BLaER1 (cell line): Measurements from ENCODE around the gene RPUSD2.
A peak's percentile ranks its signal among the peaks of the same experiment; 100 is the strongest.
"Not testable (repeated sequence)": the region's sequence is repeated elsewhere in the genome, so short reads cannot be mapped to it uniquely, and the experiment has no call there.

Experiments
- H3K27ac ChIP-seq: shearing (Covaris generic); formaldehyde crosslinking; 2 replicates; pipeline ENCODE4 v1.8.1; 2022
- H3K27me3 ChIP-seq: shearing (Covaris generic); formaldehyde crosslinking; 2 replicates; pipeline ENCODE4 v1.8.1; 2022
- H3K36me3 ChIP-seq: shearing (Covaris generic); formaldehyde crosslinking; 2 replicates; pipeline ENCODE4 v1.8.1; 2022
- H3K4me1 ChIP-seq: shearing (Covaris generic); formaldehyde crosslinking; 2 replicates; pipeline ENCODE4 v1.8.1; 2022
- H3K4me2 ChIP-seq: shearing (Covaris generic); formaldehyde crosslinking; 2 replicates; pipeline ENCODE4 v1.8.1; 2022
- H3K4me3 ChIP-seq: shearing (Covaris generic); formaldehyde crosslinking; 2 replicates; pipeline ENCODE4 v1.8.1; 2022
- H3K9ac ChIP-seq: shearing (Covaris generic); formaldehyde crosslinking; 2 replicates; pipeline ENCODE4 v1.8.1; 2022
- H3K9me3 ChIP-seq: shearing (Covaris generic); formaldehyde crosslinking; 2 replicates; pipeline ENCODE4 v1.8.1; 2022
- H4K20me1 ChIP-seq: shearing (Covaris generic); formaldehyde crosslinking; 2 replicates; pipeline ENCODE4 v1.8.1; 2022
- Cebpa-rat ChIP-seq: shearing (Covaris generic); IDR thresholded peaks from 2 replicates; pipeline ENCODE4 v1.8.1; 2022

The RPUSD2 gene

DNA sequence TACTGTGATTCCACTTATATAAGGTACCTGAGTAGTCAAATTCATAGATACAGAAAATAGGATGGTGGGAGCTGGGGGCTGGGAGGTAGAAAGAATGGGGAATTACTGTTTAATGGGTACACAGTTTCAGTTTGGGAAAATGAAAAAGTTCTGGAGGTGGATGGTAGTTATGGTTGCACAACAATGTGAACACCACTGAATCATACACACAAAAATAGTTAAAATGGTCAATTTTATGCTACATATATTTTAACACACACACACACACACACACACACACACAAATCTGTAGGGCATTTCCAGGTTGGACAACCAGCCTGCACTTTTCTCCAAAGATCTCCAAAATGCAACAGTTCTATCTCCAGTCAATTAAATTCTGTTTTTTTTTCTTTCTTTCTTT, 5.7 kb upstream of the RPUSD2 start:
- no peak overlapping the region for H3K27ac ChIP-seq
- no peak overlapping the region for H3K4me3 ChIP-seq
- H3K27me3 ChIP-seq, result no peaks in the 10 kb centered on the region
- H3K4me2 ChIP-seq, result no peak overlapping the region
- peaks cover 42% of the 10 kb centered on the region for H3K4me1 ChIP-seq
- no peak for TF ChIP-seq Cebpa-rat
- H3K9me3 ChIP-seq, result no peaks in the 10 kb centered on the region
- 0 out of 2 replicates have a peak, but pooled peaks cover 4% of the 10 kb centered on the region for H4K20me1 ChIP-seq
- peaks cover 29% of the 10 kb centered on the region for H3K36me3 ChIP-seq
- H3K9ac ChIP-seq, result no peak overlapping the region

- H4K20me1 ChIP-seq, result peaks cover 5% of the 10 kb centered on the region
- H3K4me1 ChIP-seq, result peaks cover 46% of the 10 kb centered on the region
- H3K4me2 ChIP-seq, result peak within 1 kb of the TSS; percentile 91
- peaks cover 22% of the 10 kb centered on the region for H3K36me3 ChIP-seq
- peak within 1 kb of the TSS; percentile 81 for H3K9ac ChIP-seq
- no peaks in the 10 kb centered on the region for H3K27me3 ChIP-seq
- H3K9me3 ChIP-seq, result no peaks in the 10 kb centered on the region
- H3K4me3 ChIP-seq, result peak within 1 kb of the TSS; percentile 86
- H3K27ac ChIP-seq, result peak within 1 kb of the TSS; percentile 76
- no peak for TF ChIP-seq Cebpa-rat
These were observed 4.3 kb upstream of the RPUSD2 start, which contains the start of gene CCDC32 for GRCh38 chr15:40564591-40565332. Gene CCDC32 (minus strand): TSS chr15:40565042. CDS start chr15:40563015, 2,027 bp downstream.

DNA sequence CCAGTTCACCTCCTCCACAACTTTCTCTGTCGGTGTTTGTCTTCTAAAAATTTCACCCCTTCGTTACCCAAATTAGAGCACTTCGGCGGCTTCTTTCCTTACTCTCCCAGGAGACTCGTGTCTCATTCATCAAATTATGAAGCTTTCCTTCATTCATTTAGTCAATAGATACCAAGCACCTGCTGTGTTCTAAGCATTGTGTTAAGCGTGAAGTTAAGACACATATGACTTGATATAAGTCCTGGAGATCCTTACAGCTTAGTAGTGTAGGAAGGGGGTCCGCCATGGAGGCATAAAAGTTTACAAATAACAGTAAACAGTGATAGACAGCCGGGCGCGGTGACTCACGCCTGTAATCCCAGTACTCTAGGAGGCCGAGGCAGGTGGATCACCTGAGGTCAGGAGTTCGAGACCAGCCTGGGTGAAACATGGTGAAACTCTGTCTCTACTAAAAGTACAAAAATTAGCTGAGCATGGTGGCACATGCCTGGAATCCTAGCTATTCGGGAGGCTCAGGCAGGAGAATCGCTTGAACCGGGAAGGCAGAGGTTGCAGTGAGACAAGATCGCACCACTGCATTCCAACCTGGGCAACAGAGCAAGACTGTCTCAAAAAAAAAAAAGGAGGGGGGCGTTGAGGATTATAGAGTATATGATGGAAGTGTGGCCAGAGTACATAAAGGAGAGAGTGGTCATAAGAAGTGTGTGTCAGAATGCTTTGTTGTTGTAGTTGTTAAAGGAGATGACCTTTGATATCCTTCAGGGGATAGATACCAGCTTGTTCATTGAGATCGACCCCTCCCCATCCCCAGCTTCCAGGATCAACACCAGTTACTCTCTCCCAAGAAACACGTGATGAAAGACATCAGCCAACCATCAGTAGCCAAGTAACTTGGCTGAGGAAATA, 3.5 kb upstream of the RPUSD2 start:
- Histone ChIP-seq H3K4me1 (peaks cover 54% of the 10 kb centered on the region), H3K4me2 (peak overlapping the region; percentile 91), H3K9me3 (no peaks in the 10 kb centered on the region), H4K20me1 (peaks cover 13% of the 10 kb centered on the region), H3K36me3 (peaks cover 20% of the 10 kb centered on the region), H3K27ac (no peak overlapping the region), H3K9ac (peak overlapping the region; percentile 81), H3K27me3 (no peaks in the 10 kb centered on the region), H3K4me3 (peak overlapping the region; percentile 86)
- no peak for TF ChIP-seq Cebpa-rat

DNA sequence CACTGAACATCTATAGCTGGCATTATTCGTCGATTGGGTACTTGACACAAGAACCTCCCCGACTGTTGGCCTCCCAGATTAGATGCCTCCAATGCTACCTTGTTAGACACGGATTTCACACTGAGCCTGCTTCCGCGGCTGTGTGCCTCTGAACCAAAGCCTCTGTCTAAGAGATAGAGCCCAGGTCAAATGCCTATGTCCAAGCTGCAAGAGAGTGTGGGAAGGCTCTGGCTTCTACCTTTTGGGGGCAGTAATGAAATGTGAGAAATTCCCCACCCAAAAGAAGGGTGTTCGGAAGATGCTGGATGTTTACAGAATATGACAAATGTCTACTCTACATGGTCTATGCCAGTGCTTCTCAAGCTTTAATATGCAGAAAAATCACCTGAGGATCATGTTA, 2.0 kb upstream of the RPUSD2 start:
- Histone ChIP-seq H3K9me3 (no peaks in the 10 kb centered on the region), H3K36me3 (peaks cover 14% of the 10 kb centered on the region), H3K9ac (no peak overlapping the region), H3K4me1 (peaks cover 59% of the 10 kb centered on the region), H3K4me2 (no peak overlapping the region), H4K20me1 (peaks cover 14% of the 10 kb centered on the region), H3K27ac (no peak overlapping the region), H3K27me3 (no peaks in the 10 kb centered on the region), H3K4me3 (no peak overlapping the region)
- TF ChIP-seq Cebpa-rat, result no peak

- no peak for TF ChIP-seq Cebpa-rat
- no peaks in the 10 kb centered on the region for H3K9me3 ChIP-seq
- H3K27me3 ChIP-seq, result no peaks in the 10 kb centered on the region
- H3K4me2 ChIP-seq, result no peak overlapping the region
- no peak overlapping the region for H3K27ac ChIP-seq
- H3K4me3 ChIP-seq, result no peak overlapping the region
- peaks cover 6% of the 10 kb centered on the region for H4K20me1 ChIP-seq
- H3K4me1 ChIP-seq, result peaks cover 10% of the 10 kb centered on the region
- peaks cover 46% of the 10 kb centered on the region for H3K36me3 ChIP-seq
- no peak overlapping the region for H3K9ac ChIP-seq
These were observed 6.0 kb downstream of the RPUSD2 start for GRCh38 chr15:40575113-40575512.

DNA sequence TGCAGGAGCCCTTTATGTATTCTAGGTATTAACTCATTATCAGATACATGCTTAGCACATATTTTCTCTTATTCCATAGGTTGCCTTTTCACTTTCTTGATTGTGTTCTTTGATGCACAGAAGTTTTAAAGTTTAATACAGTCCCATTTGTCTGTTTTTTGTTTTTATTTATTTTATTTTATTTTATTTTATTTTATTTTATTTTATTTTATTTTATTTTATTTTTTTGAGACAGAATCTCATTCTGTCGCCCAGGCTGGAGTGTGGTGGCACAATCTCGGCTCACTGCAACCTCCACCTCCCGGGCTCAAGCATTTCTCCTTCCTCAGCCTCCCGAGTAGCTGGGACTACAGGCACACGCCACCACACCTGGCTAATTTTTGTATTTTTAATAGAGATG, 7.8 kb downstream of the RPUSD2 start:
- H3K9me3 ChIP-seq, H3K27me3 ChIP-seq, H4K20me1 ChIP-seq, H3K4me3 ChIP-seq, H3K27ac ChIP-seq, H3K9ac ChIP-seq, H3K4me1 ChIP-seq, H3K4me2 ChIP-seq: not testable (repeated sequence)
- H3K36me3 ChIP-seq, result peaks cover 39% of the 10 kb centered on the region

DNA sequence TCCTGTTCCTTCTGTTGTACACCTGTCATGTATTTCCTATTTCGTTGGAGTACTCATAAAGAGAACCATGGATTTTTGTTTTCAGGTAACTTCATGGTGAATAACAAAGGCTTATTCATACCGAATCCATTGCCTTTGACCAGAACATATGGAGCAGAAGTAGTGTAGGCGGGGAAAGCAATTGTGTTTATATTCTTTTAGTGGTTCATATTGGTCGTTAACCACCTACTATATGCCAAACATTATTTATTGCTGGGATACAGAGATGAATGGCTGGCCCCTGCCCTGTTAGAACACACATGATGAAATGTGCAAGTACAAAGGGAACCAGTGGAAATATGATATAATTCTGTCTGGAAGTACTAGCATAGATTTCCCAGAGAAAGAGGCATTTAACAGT, 9.8 kb downstream of the RPUSD2 start:
- H3K27me3 ChIP-seq, result no peaks in the 10 kb centered on the region
- no peak overlapping the region for H3K4me3 ChIP-seq
- H3K4me1 ChIP-seq, result no peaks in the 10 kb centered on the region
- H3K36me3 ChIP-seq, result peaks cover 20% of the 10 kb centered on the region
- peaks cover 12% of the 10 kb centered on the region; the same call in 1 of the 2 replicates for H3K9me3 ChIP-seq
- no peak overlapping the region for H3K4me2 ChIP-seq
- H4K20me1 ChIP-seq, result no peaks in the 10 kb centered on the region; the same call in 1 of the 2 replicates
- TF ChIP-seq Cebpa-rat, result no peak
- H3K27ac ChIP-seq, result no peak overlapping the region
- H3K9ac ChIP-seq, result no peak overlapping the region

DNA sequence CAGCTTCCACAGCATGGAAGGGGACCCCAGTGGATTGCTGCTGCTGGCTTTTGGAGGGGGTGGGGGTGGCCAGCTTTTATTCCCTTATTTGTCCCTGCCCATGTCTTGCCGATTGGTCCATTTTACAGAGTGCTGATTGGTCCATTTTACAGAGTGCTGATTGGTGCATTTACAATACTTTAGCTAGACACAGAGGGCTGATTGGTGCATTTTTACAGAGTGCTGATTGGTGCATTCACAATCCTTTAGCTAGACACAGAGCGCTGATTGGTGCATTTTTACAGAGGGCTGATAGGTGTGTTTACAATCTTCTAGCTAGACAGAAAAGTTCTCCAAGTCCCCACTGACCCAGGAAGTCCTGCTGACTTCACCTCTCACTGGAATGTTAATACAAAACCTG, 12.7 kb downstream of the RPUSD2 start:
- not testable (repeated sequence) for H3K4me1 ChIP-seq, H3K27me3 ChIP-seq

DNA sequence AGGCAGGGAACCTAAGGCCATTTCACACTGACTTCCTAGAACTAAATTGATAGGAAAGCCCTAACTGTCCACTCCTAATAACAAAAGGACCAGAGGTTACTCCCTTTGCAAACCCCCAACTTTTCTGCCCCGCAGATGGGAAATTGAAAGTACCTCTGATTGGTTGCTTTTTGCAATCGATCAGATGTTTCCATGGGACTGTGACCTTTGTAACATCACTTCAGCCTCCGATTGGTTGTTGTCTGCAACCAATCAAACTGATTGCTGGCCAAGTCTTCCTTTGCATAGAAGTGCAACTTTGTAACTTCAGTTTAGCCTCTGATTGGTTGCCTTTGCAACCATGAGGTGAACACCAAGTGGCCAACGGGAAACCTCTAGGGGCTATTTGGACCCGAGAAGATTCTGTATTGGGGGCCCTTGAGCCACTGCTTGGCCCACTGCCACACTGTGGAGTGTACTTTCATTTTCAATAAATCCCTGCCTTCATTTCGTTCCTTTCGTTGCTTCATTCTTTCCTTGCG, 13.7 kb downstream of the RPUSD2 start:
- Histone ChIP-seq H3K4me3 (no peak overlapping the region), H4K20me1 (no peaks in the 10 kb centered on the region), H3K9me3 (peaks cover 12% of the 10 kb centered on the region; the same call in 1 of the 2 replicates), H3K4me2 (no peak overlapping the region), H3K4me1 (no peaks in the 10 kb centered on the region), H3K36me3 (no peaks in the 10 kb centered on the region), H3K27me3 (no peaks in the 10 kb centered on the region), H3K9ac (no peak overlapping the region), H3K27ac (no peak overlapping the region)
- no peak for TF ChIP-seq Cebpa-rat

More for the DNA sequence above, 12.7 kb downstream of the RPUSD2 start:
- not testable (repeated sequence) for H3K4me2 ChIP-seq, H3K36me3 ChIP-seq, H3K27ac ChIP-seq, H4K20me1 ChIP-seq, H3K9ac ChIP-seq, H3K4me3 ChIP-seq
- H3K9me3 ChIP-seq, result peaks cover 12% of the 10 kb centered on the region; the same call in 1 of the 2 replicates

GRCh38 chr15:40584191-40584590, 15.1 kb downstream of the RPUSD2 start:
- H3K27ac ChIP-seq, result no peak overlapping the region

More at GRCh38 chr15:40584191-40584590, 15.1 kb downstream of the RPUSD2 start:
- no peaks in the 10 kb centered on the region for H3K36me3 ChIP-seq
- TF ChIP-seq Cebpa-rat, result no peak
- H3K4me1 ChIP-seq, result peaks cover 7% of the 10 kb centered on the region
- no peak overlapping the region for H3K4me2 ChIP-seq
- no peaks in the 10 kb centered on the region for H4K20me1 ChIP-seq
- H3K27me3 ChIP-seq, result no peaks in the 10 kb centered on the region
- H3K4me3 ChIP-seq, result no peak overlapping the region
- no peak overlapping the region for H3K9ac ChIP-seq
- peaks cover 12% of the 10 kb centered on the region; the same call in 1 of the 2 replicates for H3K9me3 ChIP-seq
